Mucosa of stomach (tissue), 1 donor: Measurements from ENCODE around the gene ABHD12.
A peak's percentile ranks its signal among the peaks of the same experiment; 100 is the strongest.

ENCODE experiments used
- H3K27me3 ChIP-seq: one replicate; pipeline ENCODE4 v1.7.0; 2013; ENCODE audit warnings: mild to moderate bottlenecking, low read length; ENCODE audit not compliant: control insufficient read depth, insufficient read depth
- H3K36me3 ChIP-seq: one replicate; pipeline ENCODE4 v1.7.0; 2013; ENCODE audit warnings: low read length; ENCODE audit not compliant: control insufficient read depth, insufficient read depth
- H3K4me1 ChIP-seq: one replicate; pipeline ENCODE4 v1.7.0; 2013; ENCODE audit warnings: mild to moderate bottlenecking, low read length; ENCODE audit not compliant: control insufficient read depth, insufficient read depth
- H3K4me3 ChIP-seq: one replicate; pipeline ENCODE4 v1.7.0; 2013; ENCODE audit warnings: low read length
- H3K9ac ChIP-seq: one replicate; pipeline ENCODE4 v1.7.0; 2013; ENCODE audit warnings: mild to moderate bottlenecking, low read length, moderate library complexity
- H3K9me3 ChIP-seq: one replicate; pipeline ENCODE4 v1.7.0; 2013; ENCODE audit warnings: mild to moderate bottlenecking, low read length, moderate library complexity; ENCODE audit not compliant: control insufficient read depth
- donor health status: Pancreatic carcinoma.

The ABHD12 gene

DNA sequence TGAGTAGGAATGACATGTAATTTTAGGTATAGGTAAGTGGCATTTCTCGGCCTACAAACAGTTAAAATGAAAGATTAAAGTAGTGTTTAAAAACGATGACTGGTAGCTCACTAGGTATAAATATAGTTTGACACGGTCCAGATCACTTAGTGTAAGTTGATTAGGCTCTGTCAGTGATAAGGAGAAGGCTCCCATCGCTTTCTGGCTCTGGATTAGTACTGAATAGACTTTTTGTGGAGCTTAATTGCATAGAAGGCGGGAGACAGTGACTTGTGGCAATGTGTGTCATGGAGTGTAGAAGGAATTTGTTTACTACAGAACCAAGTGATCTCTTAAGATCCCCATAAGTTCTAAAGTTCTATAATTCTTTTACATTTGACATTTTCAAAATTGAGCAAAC is 136.1 kb downstream of the ABHD12 start:
- Histone ChIP-seq H3K36me3 (no peaks in the 10 kb centered on the region), H3K9me3 (no peaks in the 10 kb centered on the region), H3K9ac (peak overlapping the region; percentile 61), H3K4me1 (peaks cover 69% of the 10 kb centered on the region), H3K4me3 (no peak overlapping the region), H3K27me3 (no peaks in the 10 kb centered on the region)

DNA sequence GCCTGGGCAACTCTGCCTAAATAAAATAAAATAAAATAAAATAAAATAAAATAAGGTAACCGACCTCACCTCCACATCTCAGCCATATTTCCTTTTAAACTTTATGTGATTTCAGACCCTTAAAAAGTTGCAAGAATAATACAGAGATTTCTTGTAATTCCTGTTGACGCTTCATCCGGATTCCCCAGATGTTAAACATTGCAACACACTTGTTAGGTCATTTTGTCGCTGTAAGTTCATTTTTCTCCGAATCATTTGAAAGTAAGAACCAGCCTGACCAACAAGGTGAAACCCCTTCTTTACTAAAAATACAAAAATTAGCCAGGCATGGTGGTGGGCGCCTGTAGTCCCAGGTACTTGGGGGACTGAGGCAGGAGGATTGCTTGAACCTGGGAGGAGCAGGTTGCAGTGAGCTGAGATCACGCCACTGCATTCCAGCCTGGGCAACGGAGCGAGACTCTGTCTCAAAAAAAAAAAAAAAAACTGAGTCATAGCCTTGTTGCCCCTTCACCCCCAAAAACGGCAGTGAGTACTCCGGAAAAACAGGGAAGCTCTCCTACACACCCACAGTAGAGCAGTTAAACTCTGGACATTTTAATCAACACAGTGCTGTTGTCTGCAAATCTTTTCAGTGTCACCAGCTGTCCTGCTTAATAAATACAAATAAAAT is 136.9 kb downstream of the ABHD12 start:
- peaks cover 71% of the 10 kb centered on the region for H3K4me1 ChIP-seq

DNA sequence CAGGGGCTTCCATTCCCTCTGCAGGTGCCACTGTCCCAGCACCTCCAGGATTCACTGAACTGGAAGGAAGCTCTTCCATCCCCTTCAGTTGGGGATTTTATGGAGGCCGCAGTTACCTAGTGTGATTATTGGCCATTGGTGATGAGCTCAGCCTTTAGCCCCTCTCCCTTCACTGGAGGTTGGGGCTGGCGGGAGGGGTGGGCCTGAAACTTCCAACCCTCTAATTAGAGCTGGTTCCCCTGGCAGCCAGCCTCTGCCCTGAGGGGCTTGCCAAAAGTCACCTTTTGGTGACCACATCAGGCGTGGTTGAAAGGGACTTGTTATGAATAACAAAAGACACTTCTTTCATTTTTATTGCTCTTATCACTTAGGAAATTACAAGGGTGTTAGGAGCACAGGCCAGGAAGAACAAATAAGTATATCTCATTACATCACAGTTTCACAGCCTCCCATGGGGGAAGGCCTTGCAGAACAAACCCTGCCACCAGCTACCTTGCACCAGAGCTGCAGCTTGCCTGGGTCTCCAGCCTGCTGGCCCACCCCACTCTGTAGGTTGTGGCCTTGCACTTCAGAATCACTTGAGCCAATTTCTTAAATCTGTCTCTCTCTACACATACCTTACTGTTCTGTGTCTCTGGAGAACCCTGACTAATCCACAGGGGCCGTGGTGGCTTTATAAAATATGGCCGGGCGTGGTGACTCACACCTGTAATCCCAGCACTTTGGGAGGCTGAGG is 137.8 kb downstream of the ABHD12 start:
- Histone ChIP-seq H3K9ac (peak overlapping the region; percentile 48), H3K36me3 (no peaks in the 10 kb centered on the region), H3K4me1 (peaks cover 62% of the 10 kb centered on the region)

More for the DNA sequence above, 136.9 kb downstream of the ABHD12 start:
- Histone ChIP-seq H3K9me3 (no peaks in the 10 kb centered on the region), H3K9ac (no peak overlapping the region), H3K4me3 (no peak overlapping the region), H3K27me3 (no peaks in the 10 kb centered on the region), H3K36me3 (no peaks in the 10 kb centered on the region)

DNA sequence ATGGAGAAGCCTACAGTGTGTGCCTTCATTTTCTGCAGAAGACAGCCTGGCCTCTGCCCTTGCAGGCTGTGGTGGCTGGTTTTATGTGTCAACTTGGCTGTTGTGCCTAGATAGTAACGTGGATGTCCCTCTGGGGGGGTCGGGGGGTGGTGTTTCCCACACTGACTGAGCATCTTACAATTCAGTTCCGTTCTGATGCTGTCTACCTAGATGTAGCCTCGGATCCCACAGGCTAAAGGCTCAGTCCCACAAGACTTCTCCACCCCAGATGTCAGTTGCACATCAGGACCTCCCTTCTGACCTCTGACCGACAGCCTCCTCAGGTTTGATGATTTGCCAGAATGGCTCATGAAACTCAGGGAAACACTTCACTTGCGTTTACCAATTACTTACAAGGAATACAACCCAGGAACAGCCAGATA is 138.4 kb downstream of the ABHD12 start:
- Histone ChIP-seq H3K4me1 (peaks cover 56% of the 10 kb centered on the region), H3K9me3 (no peaks in the 10 kb centered on the region), H3K4me3 (no peak overlapping the region), H3K9ac (peak overlapping the region; percentile 48), H3K27me3 (no peaks in the 10 kb centered on the region), H3K36me3 (no peaks in the 10 kb centered on the region)

More for the DNA sequence above, 137.8 kb downstream of the ABHD12 start:
- Histone ChIP-seq H3K9me3 (no peaks in the 10 kb centered on the region), H3K27me3 (no peaks in the 10 kb centered on the region), H3K4me3 (no peak overlapping the region)

DNA sequence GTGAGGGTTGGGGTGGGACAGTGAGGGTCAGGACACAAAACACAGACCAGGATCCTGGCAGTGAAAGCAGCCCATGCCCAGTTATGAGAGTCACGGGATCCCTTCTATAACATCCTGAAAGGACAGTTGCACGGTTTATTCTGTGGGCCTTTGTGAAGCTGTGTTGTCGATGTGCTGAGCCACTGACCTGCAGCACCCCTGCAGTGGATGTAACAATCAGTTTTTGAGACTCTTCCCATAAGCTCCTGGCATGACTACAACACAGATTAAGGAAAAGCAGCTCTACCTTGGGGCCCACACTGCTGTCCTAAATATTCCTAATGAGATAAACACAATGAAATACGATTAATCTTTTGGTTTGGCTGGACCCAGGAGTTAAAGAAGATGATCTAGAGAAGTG is 139.1 kb downstream of the ABHD12 start:
- Histone ChIP-seq H3K36me3 (no peaks in the 10 kb centered on the region), H3K4me1 (peaks cover 62% of the 10 kb centered on the region), H3K27me3 (no peaks in the 10 kb centered on the region), H3K9ac (no peak overlapping the region), H3K4me3 (no peak overlapping the region), H3K9me3 (no peaks in the 10 kb centered on the region)

DNA sequence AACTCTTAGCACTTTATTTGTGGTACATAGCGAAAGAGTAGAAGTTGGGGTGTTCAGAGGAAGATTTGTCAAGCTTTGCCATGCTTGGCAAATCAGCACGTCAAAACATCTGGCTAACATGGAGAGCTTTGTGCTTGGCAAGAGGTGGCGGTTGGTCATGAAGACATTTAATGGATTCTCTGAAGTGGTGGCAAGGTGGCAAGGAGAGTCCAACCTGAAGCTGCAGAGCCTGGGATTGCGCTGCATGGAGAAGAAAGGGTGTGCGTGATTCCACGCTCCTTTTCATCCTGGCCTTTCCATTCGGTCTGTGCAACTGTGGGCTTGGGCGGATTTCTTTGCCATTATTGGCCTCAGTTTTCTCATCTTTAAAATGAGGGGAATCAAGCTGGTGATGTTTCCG is 139.6 kb downstream of the ABHD12 start:
- Histone ChIP-seq H3K9ac (no peak overlapping the region), H3K4me3 (no peak overlapping the region), H3K9me3 (no peaks in the 10 kb centered on the region), H3K36me3 (no peaks in the 10 kb centered on the region), H3K4me1 (peaks cover 62% of the 10 kb centered on the region), H3K27me3 (no peaks in the 10 kb centered on the region)

DNA sequence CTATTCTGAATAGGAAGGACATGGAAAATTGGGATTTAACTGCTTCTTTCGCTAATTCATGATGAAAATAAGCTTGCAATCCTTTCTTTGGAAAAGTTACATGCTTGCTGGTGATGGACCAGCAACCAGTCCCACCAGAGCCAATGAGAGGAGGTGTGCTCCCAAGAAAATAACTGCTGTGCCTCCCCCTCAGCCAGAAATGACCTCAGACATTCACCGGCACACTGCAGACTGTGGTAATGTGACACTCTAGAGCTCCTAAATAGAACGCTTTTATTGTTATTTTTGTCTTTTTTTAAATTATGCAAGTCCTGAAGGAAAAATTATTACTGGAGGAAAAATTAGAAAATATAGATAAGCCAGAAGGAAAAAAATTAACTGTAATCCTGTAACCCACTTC is 140.1 kb downstream of the ABHD12 start:
- Histone ChIP-seq H3K4me3 (no peak overlapping the region), H3K9ac (peak overlapping the region; percentile 17), H3K9me3 (no peaks in the 10 kb centered on the region), H3K27me3 (no peaks in the 10 kb centered on the region), H3K4me1 (peaks cover 58% of the 10 kb centered on the region), H3K36me3 (no peaks in the 10 kb centered on the region)
